Hematopoietic multipotent progenitor cell treated with erythropoietin and hydrocortisone succinate and interleukin-3 and kit ligand, for 6 days (in vitro differentiated cells): ENCODE measurements around the gene GP1BB.
"Not testable (repeated sequence)": the region's sequence is repeated elsewhere in the genome, so short reads cannot be mapped to it uniquely, and the experiment has no call there.

Experiments
- DNase-seq: peaks from one replicate; pipeline ENCODE4 v3.0.0-alpha.2; 2015

GP1BB gene

DNA sequence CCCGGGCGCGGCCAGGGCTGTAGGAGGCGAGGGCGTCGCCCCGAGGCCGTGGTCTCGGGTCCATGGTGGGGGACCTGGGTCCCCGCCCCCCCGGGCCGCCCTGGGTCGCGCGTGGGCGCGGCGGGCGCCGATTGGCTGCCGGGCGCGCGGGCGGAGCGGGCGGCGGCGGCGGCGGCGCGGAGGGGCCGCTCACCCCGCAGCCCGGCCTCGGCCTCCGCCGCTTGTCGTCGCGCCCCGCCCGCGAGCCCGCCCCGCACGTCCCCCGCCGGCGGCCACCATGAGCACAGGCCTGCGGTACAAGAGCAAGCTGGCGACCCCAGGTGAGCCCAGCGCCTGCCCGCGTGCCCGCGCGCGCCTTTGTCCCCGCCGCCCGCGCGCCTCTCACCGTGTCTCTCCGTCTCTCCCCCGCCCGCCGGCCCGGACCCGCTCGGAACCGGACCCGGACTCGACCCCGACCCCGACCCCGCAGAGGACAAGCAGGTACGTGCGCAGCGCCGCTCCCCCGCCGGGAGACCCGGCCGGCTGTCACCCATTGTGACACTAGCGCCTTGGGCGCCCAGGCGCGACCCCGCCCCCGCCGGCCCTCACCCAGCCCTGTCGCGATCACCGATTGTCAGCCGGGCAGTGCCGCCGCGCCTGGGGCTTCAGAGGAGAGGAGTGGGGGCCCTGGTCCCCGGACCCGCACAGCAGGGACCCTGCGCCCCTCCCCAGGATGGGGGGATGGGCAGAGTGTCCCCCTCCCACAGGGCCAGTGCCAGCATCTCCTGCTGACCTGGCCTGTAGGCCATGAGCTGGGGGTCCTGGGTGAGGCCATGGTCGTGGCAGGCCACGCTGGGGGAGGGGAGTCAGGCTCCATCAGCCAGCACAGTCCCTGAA lies 8.8 kb upstream of the GP1BB start, which contains the start of gene SEPTIN5:
Gene SEPTIN5, plus strand, starts transcription at position 192 of the 876 bp plus-strand sequence. Its CDS starts 86 bp downstream, at position 278.
- no peak for DNase-seq

DNA sequence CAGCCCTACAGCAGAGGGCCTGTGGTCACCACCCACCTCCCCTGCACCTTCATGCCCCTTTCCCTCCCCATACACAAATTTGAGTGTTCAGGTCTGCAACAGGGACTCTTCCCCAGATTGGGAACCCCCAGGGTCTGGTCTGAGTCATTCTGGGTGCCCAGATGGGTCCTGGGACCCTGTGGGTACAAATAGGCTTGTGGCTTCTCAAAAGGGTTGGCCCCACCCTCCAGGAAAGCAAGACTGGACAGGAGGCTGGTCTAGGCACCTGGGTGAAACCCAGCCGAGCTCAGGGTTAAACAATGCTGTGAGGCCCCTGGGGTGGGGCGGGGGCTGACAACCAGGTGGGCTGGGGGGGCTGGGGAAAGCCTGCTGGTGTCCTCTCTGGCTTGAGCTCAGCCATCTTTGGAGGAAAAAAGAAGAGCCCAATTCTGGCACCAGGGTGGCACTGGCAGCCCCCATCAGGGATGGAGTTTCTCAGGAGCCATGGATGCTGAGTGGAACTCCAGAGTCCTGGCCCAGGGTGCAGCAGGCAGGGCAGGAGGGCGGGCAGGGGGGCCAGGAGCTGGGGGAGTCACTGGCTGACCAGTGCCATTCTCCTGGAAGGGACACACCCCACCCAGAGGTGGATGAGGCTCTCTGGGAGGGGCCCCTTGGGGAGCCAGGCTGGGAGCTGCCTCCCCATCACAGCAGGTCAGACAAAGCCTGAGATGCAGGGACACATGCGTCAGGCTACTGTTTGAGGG lies 8.0 kb upstream of the GP1BB start:
- no peak for DNase-seq

DNA sequence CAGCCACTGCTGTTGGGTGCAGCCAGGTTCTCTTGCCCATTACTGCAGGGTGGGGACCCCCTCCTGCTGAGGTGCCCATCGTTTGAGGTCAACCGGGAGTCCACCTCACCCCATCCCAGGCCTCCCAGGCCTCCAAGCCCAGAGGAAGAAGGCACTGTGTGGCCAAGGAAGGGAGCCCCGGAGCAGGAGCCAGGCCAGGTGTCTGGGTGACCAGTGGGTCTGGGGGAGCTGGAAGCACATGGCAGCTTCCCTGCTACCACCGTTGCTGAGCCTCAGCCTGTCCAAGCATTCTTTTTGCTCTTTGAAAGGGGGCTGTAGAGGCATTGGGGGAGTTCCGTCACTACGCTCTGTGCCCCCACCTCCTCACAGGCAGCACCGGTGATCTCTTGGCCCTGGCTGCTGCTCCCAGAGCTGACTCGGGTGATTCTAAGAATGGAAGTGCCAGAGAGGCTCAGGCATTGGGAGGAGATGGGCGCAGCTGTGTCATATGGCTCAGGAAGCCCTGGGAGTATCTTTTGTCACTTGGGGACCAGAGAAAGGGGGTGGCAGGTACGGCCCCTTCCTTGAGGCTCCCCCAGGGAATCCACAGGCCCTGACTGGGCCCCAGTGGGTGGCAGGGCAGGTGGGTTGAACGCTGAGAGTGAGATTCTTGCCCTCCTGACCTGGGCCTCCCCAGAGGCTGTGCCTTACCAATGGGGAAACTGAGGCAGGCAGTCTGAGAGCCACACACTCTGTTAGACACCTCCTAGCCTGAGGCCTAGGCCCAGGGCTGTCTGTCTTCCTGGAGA lies 7.1 kb upstream of the GP1BB start:
- no peak for DNase-seq

DNA sequence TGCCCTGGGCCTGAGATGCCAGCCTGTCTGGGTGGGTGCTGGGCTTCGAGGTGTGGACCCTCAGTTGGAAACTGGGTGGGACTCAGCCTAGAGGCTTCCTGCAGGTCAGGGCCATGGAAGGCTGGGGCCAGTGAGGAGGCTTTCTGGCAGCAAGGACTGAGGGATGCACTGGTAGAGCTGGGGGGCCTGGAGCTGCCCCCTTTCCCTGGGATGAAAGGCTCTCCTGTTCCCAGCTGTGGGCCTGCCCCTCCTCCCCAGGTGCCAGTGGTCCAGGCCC lies 6.6 kb upstream of the GP1BB start:
- DNase-seq = no peak

DNA sequence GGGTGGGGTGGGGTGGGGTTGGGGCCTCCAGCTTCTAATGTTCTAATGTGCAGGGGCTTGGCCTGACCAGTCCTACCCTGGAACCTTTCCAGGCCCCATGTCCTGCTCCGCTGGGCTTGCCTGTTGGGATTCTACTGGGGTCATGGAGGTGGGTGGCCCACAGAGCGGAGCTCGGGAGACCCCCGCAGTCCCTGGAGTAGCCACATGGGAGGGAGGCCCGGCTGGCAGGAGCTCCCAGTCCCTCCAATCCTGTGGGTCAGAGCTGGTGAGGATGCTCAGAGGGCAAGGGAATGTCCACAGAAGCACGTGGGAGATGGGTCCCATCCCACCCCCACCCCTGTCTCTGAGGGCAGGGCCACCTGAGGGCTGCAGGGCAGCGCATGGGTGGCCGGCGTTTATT lies 6.2 kb upstream of the GP1BB start:
- no peak for DNase-seq

DNA sequence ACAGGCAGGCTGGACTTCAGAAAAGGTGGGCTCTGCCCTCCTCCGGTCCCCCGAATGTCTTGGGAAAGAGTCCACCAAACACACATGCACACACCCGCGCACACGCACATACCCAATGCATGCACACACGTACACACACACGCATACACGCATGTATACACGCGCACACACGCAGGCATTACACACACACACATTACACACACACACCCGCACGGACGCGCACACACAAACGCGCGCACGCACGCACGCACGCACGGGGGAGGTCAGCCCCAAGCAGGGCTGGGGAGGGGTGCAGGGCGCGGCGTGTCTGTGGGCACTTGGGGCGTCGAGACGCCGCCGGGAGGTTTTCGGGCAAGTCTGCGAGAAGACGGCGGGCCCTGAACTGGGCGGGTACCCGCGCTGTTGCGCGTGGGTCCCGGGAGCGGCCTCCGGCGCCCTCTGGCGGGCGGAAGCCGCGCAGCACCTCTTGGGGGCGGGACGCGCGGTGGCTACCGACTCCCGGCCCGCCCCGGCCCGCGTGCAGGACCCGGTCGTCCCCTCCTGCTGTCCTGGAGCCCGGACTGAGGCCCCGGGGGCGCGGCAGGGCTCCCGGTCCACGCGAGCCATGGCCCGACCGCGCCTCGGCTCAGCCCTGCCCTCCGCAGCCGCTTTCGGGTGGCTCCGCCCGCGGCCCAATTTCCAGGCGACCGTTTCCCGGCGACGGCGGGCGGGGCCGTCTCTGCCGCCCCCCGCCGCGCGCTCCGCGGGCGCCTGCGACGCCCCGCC lies 5.5 kb upstream of the GP1BB start:
- DNase-seq = peak; percentile 66

DNA sequence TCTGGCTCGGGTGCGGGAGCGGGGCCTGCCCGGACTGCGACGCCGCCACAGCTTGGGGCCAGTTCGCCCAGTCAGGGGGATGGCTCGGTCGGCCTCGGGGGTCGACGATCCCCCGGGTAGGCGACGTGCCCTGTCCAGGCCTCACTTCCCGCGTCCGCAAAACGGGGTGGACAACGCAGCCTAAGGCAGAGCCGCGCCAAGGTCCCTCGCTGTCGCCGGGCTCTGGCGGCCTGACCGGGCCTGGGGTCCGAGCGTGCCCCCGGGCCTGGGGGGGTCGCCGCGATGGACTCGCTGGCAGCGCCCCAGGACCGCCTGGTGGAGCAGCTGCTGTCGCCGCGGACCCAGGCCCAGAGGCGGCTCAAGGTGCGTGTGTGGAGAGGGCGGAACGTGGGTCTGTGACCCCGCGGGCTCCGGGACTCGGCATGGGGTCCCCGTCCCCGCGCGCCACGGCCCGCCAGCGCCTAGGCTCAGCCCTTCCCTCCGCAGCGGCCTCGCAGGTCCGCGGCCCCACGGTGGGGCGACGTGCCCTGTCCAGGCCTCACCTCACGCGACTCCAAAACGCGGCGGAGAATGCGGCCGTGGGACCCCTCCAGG lies 4.8 kb upstream of the GP1BB start:
- DNase-seq = no peak

DNA sequence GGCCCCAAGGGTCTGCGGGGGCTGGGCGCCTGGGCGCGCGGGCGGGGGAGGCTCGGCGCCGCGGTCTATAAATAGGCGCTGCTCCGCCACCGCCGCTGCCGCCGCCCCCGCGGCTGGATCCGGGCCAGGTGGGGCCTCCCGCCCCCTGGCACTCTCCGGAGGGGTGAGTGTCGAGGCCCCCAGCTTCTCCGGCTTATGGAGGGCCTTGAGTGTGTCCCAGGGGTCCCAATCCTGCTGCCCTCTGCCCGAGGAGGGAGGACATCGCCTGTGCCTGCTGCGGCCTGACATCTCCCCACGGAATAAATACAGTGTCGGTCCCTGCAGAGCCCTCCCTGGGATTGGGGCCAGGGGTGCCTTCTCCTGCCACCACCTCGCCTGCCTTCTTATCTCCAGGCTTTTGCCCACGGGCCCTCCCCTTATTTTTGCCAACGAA lies 4.3 kb upstream of the GP1BB start:
- DNase-seq = no peak

DNA sequence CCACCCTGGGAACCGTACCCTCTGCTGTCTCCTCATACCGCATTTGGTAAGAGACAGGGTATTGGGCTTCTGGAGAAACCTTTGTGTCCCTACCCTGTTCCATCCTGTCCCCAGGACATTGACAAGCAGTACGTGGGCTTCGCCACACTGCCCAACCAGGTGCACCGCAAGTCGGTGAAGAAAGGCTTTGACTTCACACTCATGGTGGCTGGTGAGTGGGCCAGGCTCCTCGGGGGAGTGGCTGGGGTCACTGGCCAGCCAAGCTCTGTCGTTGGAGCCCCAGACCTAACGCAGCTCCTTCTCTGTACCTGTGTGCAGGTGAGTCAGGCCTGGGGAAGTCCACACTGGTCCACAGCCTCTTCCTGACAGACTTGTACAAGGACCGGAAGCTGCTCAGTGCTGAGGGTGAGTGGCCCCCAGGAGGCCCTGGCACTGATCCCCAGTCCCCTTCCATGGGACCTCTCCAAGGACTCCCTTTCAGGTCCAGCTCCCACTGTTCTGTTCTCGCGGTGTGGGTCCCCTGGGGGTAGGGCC lies 3.8 kb upstream of the GP1BB start:
- peak; percentile 43 for DNase-seq

DNA sequence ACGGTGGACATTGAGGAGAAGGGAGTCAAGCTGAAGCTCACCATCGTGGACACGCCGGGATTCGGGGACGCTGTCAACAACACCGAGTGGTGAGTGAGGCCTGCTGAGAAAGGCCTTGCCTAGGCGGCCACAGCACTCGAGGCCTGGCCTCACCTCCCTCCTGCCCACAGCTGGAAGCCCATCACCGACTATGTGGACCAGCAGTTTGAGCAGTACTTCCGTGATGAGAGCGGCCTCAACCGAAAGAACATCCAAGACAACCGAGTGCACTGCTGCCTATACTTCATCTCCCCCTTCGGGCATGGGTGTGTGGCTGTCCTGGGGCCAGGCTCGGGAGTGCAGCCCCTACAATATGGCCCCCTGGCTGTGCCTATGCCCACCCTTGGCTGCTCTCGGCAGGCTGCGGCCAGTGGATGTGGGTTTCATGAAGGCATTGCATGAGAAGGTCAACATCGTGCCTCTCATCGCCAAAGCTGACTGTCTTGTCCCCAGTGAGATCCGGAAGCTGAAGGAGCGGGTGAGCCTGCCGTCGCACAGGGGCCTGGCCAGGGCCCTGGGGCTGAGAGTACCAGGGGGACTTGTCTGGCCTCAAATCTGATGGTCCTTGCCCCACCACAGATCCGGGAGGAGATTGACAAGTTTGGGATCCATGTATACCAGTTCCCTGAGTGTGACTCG lies 3.0 kb upstream of the GP1BB start:
- DNase-seq = no peak

DNA sequence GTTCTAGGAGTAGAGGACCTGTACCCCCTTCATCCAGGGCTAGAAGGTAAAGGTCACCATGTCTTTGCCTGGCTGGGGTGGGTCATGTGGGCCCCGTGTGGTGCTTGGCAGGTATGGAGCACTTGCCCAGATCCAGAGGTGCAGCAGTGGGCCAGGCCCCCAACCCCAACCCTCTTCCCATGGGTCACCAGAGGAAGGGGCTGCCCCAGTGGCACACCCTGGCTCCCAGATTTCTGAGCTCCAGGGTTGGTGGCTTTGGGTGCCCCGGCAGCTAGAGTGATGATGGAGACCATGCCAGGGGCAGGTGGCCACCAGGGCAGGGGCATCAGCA lies 2.4 kb upstream of the GP1BB start:
- no peak for DNase-seq

DNA sequence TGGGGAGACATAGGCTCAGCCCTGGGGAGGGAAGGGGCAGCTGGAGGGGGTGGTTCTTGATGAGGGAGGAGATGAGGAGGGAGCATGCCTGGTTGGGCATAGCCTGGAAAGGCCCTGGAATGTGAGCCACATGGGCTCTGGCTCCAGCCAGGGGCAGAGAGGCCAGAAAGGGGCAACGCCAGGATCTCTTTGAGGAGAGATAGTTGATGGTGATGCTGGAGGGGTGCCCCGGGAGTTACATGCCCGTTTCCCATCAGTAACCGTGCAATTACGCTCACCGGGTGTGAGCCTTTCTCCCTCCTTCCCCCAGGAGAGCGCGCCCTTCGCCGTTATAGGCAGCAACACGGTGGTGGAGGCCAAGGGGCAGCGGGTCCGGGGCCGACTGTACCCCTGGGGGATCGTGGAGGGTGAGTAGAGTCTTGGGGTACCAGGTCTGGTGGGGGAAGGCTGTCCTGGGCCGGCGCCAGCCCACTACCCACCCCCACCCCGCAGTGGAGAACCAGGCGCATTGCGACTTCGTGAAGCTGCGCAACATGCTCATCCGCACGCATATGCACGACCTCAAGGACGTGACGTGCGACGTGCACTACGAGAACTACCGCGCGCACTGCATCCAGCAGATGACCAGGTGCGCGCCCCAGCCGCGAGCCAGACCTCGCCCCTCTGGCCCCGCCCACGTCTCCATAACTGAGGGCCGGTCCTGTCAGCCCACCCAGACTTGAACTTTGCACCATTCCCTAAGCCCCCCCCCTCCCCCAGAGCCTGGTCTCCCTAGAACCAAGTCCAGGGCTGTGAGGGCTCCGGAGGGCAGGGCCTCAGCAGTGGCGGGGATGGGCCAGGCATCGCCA lies 1.8 kb upstream of the GP1BB start:
- DNase-seq = no peak

DNA sequence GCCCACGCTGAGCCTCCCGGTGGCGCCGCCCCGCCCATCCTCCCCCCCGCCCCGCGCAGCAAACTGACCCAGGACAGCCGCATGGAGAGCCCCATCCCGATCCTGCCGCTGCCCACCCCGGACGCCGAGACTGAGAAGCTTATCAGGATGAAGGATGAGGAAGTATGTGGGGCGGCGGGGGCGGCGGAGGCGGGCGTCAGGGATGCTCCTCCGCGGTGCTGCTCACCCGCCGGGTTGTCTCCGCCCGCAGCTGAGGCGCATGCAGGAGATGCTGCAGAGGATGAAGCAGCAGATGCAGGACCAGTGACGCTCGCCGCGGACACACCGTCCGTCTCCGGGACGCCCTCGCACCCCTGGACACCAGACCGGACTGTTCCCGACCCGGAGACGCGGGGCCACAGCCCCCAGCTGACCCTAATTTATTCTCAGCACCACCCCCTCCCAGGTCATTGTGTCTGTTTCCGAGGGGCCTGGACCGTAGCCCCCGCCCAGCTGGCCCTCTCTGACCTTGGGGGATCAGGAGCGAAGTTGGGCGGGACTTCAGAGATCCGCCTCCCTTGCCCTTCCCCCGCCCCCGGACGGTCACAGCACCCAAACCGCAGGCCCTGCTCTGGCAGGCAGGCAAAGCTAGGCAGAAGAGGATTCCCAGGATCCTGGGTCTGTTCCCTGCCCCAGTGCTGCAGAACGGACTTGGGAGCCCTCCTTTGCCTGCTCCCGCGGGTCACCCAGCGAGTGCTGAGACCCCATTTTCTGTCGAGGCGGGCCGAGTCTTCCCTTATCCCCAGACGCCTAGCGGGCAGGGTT lies 959 bp upstream of the GP1BB start:
- DNase-seq = peak; percentile 50

DNA sequence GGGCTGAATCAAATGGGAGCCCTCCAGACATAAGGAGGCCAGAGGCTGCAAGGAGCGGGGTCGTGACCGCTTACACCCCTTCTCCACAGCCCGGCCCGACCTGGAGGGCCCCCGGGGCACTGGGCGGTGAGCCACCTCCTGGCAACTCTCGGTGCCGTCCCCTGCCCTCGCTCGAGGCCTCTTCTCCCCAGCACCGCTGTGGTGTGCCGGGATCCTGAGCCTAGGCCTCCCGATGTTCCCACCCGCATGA lies 432 bp upstream of the GP1BB start:
- DNase-seq = no peak

DNA sequence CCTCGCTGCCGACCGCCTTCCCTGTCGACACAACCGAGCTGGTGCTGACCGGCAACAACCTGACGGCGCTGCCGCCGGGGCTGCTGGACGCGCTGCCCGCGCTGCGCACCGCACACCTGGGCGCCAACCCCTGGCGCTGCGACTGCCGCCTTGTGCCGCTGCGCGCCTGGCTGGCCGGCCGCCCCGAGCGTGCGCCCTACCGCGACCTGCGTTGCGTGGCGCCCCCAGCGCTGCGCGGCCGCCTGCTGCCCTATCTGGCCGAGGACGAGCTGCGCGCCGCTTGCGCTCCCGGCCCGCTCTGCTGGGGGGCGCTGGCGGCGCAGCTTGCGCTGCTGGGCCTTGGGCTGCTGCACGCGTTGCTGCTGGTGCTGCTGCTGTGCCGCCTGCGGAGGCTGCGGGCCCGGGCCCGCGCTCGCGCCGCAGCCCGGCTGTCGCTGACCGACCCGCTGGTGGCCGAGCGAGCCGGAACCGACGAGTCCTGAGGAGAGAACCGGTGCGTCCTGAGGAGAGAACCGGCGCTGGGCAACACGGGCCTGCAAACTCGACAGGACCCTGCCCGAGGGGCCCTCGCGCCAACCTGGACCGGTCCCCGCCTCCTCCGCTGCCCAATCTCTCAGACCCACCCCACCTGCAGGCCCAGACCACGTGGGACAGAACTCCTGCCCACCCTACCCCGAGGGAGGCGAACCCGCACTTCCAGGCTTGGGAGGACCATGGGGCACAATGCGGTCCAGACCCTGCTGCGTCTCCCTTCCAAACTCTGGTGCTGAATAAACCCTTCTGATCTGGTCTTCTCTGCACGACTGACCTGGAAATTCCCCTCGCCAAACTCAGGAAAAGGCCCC lies 866 bp downstream of the GP1BB start:
- DNase-seq = peak; percentile 77

DNA sequence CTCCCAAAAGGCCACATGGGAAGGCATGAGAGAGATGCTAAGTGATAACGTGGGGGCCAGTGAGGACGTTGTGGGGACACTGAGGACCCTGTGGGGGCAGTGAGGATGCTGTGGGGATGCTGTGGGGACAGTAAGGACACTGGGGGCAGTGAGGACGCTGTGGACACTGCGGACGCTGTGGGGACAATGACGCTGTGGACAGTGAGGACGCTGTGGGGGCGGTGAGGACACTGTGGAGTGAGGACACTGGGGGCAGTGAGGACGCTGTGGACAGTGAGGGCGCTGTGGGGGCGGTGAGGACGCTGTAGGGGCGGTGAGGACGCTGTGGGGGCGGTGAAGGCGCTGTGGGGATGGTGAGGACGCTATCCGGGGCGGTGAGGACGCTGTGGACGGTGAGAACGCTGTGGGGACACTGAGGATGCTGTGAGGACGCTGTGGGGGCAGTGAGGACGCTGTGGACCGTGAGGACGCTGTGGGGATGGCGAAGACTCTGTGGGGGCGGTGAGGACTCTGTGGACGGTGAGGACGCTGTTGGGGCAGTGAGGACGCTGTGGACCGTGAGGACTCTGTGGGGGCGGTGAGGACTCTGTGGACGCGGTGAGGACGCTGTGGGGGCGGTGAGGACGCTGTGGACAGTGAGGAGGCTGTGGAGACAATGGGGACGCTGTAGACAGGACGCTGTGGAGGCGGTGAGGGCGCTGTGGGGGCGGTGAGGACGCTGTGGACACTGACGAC lies 1.8 kb downstream of the GP1BB start:
- no peak for DNase-seq

DNA sequence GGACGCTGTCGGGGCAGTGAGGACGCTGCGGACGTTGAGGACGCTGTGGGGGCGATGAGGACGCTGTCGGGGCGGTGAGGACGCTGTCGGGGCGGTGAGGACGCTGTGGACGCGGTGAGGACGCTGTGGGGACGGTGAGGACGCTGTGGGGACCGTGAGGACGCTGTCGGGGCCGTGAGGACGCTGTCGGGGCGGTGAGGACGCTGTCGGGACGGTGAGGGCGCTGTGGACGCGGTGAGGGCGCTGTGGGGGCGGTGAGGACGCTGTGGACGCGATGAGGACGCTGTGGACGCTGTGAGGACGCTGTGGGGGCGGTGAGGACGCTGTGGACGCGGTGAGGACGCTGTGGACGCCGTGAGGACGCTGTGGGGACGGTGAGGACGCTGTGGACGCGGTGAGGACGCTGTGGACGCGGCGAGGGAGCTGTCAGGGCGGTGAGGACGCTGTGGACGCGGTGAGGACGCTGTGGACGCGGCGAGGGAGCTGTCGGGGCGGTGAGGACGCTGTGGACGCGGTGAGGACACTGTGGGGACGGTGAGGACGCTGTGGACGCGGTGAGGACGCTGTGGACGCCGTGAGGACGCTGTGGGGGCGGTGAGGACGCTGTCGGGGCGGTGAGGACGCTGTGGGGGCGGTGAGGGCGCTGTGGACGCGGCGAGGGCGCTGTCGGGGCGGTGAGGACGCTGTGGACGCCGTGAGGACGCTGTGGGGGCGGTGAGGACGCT lies 2.9 kb downstream of the GP1BB start:
- not testable (repeated sequence) for DNase-seq
